Germinal center (tissue), 1 donor: Measurements from ENCODE around the gene AP2M1.

Experiments used
- DNase-seq: peaks from one replicate; pipeline ENCODE4 v3.0.0; 2012; ENCODE audit warnings: mixed read lengths, low spot score

AP2M1 gene

DNA sequence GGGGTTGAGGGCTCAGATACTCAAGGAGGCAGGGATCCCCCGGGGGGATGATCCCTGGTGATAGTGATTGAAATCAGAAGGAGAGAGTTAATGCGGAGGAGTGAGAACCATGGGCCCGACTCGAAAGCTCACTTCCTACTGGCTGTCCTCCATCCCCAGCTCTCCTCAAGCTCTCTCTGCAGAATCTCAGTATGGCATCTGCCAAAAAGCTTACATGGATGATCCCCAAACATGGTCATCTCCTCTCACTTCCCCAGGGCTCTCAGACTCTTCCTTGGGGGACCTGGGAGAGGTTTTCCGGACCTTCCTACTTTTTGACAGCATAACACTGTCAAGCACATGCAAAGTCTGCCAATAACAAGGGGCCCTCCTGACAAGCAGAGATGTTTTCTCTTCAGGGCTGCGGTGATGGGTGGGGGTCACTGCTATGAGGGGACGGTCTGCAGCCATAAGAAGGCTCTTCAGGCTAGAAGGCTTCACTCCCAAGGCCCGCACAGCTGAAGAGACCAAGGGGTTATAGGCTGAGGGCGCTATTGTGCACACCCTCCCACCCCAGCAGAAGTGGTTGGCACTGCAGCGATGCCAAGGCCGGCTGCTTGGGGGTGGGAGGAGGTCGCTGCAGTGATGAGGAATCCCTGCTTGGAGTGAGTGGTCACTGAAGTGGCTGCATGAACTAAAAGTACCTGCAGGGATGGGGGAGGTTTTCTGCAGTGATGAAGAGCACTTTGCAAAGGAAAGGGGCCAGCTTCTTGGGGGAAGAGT lies 53.9 kb downstream of the AP2M1 start:
- no peak for DNase-seq

DNA sequence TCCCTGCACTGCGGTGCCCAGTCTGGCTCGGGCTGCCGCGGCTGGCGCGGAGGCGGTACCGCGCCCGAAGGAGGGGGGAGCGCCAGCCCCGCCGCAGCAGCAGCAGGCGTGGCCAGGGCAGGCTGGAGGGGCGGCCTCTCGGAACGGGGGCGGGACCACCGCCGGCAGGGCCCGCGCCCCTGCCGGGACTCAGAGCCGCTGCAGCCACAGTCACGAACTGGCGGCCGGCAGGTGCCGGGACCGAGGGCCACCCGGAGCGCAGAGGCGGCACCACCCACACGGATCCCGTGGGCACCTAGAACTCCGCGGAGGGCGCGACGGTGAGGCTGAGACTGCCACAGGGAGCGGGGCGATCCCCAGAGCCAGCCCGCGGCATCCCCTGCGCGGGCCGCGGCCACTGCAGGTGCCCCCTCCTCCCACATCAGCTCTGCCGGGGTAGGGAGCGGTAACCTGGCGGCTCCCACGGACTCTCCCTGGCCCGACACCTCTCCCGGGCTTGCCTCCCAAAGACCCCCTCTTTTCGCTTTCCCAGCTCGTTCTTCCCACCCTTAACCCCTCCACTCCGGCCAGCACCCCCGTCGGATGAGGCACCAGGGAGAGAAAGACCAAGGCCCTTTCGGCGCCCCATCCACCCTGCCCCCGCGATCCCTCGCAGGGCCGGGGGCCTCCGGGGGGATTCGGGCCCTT lies 54.9 kb downstream of the AP2M1 start, which contains the start of gene VWA5B2:
Gene VWA5B2 (plus strand): TSS at position 192 of the 687 bp plus-strand sequence. CDS start 944 bp downstream, outside the sequence.
- peak; percentile 90 for DNase-seq

DNA sequence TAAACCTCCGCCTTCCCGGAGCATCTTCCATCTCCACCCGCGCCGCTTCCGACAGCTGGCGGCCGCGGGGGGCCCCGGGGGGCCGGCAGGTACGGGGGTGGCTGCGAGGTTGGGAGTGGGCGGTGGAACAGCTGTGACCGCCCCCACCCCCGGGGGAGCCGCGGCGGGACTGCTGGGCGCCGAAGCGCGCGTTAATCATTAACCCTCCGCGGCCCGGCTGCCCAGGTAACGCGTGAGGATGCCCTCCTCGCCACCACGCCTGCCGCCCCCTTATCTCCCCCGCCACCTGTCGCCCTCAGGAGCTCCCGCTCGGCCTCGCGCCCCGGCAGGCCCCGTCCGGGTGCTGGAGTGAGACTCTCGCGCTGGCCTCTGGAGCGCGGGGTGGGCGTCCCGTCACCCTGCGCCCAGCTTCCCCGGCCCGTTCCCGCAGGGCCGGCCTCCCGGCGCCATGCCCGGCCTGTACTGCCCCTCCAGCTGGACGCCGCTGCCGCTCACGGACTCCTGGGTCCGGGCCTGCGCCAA lies 55.5 kb downstream of the AP2M1 start:
- DNase-seq, result no peak

DNA sequence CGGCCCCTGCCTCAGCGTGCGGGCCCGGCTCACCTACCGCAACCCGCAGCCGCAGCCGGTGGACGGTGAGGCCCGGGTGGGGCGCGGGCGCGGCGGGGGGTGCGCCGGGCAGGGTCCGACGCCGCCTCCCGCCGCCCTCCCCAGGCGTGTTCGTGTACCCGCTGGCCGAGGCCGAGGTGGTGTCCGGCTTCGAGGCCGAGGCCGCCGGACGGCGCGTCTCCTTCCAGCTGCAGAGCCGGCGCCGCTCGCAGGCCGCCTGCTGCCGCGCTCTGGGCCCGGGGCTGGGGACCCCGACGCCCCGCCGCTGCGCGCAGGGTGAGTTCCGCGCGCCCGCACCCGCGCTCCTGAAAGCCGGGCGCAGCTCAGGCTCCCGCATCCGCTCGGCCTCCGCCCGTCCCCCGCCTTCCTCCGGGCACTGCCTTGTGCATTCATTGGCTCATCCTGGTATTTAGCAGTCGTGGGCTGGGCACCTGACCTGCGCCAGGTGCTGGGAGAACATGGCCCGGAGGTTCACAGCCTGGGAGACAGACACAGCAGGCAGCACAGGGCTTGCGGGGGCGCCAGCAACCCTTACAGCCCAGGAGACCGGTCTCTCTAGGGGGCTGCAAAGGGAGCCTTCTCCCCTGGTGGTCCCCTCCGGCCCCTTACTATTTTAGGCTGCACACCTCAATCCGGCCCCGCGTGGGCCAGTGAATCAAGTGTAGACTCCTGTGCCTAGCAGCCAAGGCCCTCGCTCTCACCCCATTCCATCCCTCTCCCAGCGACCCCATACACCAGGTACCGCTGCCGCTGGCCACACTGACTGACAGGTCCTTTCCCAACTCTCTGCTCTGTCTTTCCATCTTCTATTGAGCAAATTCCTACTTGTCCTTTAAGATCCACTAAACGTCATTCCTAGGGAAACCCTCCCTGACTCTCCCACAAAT lies 56.2 kb downstream of the AP2M1 start:
- DNase-seq, result no peak

DNA sequence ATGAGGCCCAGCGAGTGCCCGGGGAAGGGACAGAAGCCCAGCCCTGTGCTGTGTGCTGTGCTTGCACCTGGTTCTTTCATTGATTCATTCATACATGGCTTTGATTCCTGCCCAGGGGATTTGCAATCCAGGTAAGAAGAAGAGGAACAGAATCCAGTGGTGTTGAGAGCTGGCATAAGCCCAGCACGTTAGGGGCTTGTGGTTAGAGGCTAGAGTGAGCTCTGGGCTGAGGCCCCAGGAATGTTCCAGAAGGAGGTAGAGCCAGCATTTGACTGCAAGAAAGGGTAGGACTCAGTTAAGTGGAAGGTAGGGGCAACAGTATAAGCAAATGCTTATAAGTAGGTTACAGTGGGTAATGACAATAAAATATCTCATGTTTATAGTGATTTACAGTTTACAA lies 57.0 kb downstream of the AP2M1 start:
- no peak for DNase-seq

DNA sequence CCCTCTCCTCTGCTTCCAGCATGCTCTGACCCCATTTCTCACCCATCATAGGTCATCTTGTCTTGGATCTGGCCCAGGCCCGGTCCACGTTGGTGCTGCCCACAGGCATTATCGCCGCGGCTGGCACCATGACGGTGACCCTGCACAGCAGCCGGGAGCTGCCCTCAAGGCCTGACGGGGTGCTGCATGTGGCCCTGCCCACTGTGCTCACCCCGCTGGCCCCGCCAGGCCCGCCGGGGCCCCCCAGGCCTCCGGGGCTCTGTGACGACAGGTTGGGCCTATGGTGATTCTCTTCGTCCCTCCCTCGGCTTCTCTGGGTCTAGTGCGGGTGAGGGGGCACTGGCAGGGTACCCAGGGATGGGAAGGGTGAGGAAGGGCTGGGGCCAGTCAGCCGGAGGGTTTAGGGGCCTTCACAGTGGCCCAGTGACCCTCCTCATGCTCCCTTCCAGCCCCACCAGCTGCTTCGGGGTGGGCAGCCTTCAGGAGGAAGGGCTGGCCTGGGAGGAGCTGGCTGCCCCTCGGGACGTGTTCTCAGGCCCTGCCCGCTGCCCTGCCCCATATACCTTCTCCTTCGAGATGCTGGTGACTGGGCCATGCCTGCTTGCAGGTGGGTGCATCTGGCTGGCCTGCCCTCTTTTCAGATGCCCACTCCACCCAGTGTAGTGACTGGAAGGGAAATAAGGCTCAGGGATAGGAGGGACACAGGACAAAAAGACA lies 58.6 kb downstream of the AP2M1 start:
- DNase-seq, result no peak
